NCI-H748 treated with DMSO at 0.1 percent for 48 hours (cell line): ENCODE data around the gene TBPL2.
"Not testable (repeated sequence)": the region's sequence is repeated elsewhere in the genome, so short reads cannot be mapped to it uniquely, and the experiment has no call there.

Experiments used
- DNase-seq: peaks from one replicate; lab custom pipeline; 2025; lab: John Stamatoyannopoulos, UW

Gene TBPL2

DNA sequence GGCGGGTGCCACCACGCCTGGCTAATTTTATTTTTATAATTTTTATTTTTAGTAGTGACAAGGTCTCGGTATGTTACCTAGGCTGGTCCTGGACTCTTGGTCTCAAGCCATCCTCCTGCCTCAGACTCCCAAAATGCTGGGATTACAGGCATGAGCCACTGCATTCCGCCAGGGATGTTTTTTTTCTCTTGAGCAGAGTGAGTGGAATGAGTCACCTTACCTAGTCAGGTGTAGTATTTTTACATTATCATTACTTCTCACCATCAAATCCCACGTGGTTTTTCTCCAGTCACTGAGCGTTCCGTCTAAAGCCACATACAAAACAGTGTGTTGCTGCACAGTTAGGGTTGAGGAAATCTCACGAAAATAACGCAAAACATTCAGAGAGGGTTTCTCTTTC, 870 bp upstream of the TBPL2 start:
- no peak for DNase-seq

DNA sequence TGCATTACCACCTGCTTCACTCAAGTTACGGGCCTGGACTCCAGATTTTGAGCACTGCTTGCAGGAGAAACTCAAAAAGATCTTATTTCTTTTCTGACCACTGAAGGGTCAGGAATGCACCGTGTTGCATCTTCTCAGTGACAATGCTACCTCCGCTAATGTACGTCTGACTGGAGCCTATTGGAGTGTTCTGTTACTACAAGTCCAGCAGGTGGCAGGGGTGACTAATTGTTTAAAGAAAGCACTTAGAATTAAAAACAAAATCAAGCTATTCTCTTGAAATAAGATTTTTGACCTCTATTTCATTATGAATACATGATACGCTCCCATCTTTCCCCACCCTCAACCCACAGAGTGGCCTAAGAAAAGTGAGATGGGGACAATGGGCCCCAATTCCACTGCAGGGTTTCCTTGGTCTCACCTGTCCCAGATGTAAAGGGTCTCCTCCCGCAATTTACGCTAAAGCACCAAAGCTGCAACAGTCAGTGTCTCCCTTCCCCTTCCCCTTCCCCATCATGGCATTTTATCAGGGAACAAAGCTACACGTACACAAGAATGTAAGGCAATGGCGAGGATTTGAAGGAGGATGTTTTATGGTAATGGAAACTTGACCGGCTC, 2.2 kb downstream of the TBPL2 start:
- DNase-seq = peak; percentile 52

DNA sequence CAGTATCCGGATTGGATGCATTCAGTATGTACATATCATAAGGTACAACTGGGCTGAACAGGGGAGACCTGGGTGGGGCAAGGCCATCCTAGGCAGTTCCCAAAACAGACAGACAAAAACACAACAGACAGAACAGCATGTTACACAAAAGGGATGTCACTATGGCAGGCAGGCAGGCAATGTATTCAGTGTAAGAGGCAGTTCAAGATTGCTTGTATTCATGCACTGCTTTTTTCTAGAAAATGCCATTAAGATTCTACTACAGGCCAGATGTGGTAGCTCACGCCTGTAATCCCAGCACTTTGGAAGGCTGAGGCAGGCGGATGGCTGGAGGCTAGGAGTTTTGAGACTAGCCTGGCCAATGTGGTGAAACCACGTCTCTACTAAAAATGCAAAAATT, 3.5 kb downstream of the TBPL2 start:
- DNase-seq = no peak

DNA sequence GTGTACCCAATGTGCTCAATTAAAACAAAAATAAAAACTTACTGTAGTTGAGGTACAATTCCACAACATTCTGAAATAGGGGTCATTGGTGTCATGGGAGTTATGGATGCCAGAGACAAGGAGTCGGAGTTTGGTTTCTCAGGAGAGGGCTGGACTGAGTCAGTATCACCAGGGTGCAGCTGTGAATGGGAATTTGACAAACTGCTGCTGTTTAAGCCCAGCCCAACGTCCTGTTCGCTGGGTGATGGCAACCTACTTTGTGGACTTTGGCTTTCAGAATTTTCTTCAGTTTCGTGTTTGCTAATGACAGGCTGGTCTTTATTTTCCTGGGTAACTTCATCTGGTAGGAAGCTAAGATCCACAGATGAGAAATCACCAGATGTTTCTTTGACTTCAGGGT, 3.9 kb downstream of the TBPL2 start:
- no peak for DNase-seq

DNA sequence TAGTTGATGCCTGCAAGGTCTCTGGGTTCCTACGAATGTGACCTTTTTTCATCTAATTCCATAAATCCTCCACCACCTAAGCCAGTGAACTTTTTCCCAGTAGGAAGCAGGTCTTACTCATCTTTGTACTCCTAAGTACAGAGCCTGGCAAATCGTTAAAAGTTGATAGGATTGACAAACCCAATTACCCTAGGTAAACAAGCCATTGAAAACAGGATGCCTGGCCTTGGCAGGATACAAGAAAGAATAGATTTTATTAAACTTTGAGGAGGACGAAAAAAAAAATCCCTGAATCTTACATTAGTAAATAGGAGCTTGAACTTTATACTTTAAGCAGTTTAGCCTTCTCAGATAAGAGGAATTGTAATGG, 5.6 kb downstream of the TBPL2 start:
- no peak for DNase-seq

DNA sequence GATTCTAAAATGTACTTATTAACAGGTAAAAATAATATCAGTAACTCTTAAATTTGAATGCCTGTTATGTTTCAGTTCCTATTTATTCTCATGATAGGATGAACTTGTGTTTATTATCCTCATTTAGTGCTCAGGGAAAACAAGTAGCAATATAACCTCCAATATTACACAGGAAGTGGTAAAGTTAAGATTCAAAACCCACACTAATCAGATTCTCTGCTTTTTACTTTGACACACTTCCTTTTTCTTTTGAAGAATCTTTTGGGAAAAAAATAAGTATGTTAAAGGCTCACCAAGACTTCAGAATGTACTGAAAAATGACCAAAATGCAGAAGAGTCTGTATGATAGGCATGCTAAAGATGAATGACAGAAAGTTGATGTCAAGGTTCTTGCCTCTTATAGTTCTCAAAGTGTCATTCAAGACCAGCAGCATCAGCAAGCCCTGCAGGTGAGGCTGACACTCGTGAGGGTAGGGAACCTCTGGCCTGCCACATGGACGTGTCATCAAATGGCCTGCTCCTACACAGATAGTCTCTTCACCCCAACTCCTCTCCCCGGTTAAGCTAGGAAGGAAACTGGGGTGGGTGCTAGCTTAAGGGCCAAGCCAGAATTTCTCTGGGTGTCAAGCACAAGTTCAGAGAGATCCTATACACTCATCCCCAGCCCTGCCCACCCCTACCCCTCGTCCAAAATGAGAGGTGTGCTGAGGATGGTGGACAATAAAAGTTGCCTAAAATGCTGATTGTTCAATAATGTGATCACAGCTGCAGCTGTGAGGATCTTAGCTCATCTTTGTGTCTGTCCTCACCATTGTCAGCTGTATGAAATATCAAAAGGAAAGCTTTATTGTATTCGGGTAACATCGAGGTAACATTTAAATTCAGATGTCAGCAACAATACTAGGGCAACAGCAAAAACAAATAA, 6.3 kb downstream of the TBPL2 start:
- DNase-seq = no peak

DNA sequence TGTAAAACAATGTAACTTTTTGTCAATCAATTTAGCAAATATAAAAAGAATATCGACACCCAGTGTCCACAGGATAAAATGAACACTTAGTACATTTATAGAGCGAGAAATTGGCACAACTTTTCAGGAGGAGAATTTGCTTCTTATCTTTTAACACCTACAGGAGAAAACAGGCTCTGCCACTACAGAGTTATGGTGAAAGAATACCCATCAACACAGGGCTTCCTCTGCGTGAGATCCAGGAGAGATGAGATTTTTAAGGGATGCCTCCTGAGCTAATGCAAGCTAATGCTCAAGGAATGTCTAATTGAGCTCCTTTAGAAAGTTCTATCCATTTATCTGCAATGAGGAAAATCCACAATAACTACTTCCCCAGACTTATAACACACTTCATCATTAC, 7.8 kb downstream of the TBPL2 start:
- no peak for DNase-seq

DNA sequence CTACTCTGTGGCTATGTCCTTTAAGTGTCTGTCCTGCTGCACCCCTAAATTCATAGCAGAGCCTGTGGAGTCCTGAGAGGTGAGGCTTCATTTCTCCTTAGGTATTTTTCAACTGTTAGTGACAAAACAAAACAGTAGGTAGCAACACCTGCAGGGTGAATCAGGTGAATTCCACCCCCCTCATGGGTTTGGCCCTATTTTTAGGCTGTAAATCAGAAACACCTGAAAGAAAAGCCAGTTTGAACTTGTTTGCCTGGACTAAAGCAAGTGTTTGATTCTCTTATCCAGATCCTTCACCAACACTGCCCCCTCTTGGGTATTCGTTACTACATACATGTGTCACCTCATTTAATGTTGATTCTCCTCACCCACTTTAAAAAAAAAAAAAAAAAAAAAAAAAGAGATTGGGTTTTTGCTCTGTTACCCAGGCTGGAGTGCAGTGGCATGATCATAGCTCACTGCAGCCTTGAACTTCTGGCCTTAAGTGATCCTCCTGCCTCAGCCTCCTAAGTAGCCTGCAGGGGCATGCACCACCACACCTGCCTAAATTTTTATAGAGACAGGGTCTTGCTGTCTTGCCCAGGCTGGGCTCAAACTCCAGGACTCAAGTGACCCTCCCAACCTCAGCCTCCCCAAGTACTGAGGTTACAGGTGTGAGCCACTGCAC, 10.3 kb downstream of the TBPL2 start:
- DNase-seq = peak; percentile 51

DNA sequence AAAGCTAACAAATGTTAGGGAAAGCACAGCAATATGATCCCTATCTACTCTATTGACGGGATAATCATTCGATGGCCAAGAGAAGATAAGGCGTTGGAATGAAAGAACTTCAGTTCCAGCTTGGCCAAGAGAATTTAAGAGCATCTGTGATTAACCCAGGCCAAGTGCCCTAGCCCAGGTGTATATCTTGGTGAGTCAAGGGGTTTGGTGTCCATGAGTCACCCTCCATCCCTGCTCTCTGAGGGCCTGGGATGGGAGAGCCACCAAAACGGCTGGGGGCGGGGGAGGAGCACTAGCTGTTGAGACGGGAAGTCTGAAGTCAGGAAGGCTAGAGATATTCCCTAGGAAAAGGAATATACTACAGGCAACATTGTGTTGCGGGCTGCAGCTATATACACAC, 13.0 kb downstream of the TBPL2 start:
- DNase-seq = no peak

DNA sequence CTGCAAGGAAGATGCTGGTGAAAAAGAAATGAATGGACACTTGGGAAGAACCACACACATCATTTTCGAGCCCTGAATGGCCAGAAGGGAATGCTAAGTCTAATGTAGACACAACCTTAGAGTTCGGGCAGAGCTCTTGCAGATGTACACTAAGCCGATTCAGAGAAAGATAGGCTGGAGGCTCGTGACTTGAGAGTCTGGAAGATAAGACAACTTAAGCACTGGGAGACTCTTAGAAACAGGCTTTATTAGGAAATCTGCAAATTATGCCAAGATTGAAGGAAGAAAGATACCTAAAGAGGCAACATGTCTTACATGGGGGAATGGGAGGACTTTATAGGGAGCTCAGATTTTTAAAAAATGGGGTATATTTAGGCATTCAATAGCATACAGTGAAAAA, 13.5 kb downstream of the TBPL2 start:
- DNase-seq = no peak

DNA sequence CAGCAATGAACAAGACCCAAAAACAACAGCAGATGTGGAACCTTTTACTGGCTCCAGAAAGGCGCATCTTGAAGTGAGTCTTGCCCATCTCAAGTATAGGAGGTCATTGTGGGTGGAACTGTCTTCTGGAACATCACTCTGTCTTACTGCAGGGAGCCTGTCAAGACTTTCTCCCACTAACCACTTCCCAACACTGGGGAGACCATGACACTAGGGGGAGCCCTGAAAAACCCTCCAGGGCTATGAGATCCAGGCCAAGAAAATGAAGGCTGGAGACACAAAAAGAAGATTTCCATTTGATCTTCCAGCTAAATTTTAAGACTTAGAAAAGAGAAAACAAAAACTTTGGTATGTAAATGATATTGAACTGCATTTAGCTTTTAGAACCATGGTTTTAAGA, 15.3 kb downstream of the TBPL2 start:
- no peak for DNase-seq

DNA sequence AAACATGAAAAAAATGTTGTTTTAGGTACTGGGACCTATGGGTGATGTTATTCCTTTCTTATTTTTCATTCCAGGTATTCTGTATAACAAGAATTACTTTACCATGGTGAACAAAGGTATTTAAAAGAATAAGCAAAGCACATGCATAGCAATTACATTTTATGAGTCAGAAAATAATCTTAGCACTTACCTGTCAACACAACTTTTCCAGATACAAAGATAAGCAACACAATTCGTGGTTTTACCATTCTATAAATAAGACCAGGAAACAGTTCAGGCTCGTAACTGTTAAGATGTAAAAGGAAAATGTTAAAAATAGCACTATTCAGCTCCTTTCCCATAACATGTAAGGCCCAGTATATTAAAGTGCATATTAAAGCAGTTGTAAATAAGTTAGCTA, 16.4 kb downstream of the TBPL2 start:
- no peak for DNase-seq

DNA sequence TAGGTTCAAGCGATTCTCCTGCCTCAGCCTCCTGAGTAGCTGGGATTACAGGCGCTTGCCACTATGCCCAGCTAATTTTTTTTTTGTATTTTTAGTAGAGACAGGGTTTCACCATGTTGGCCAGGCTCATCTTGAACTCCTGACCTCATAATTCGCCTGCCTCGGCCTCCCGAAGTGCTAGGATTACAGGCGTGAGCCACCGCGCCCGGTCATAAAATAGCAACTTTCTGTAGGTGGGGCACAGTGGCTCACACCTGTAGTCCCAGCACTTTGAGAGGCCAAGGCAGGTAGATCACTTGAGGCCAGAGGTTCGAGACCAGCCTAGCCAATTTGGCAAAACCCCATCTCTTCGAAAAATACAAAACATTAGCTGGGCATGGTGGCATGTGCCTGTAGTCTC, 18.1 kb downstream of the TBPL2 start:
- DNase-seq = not testable (repeated sequence)

DNA sequence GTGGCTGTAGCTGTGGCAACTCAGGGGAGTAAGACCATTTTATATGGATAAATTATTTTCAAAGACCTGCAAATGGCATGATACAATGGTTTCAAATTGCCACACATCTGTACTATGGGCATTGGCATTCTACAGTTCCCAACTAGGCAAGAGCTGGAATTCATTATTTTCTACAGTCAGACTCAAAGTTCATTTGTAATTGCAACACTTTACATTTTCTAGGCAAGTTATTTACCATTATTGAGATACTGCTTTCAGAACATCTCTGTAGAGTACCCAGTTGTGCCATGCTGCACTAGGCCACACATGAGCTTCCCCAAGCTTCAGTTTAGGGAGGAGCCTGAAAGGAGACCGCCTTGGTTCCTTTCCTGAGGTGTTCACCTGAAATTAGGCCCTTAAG, 20.8 kb downstream of the TBPL2 start:
- DNase-seq = no peak

DNA sequence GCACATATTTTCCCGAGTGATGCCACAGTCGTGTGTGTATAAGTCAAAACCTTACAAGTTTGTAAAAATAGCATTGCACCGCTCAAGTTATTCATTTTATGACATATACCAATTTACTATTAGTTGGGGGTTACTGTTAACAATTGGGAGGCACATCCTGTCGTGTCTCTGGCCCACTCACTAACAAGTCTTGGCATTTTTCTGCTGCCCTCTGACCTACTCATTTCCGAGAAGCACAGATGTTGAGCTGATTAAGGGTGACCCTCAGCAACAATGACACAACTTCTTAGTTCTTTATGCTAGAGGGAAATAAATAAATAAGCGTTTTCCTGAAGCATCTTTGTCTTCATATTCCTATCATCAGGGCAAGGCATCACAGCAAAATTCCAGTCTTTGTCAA, 22.0 kb downstream of the TBPL2 start:
- no peak for DNase-seq

DNA sequence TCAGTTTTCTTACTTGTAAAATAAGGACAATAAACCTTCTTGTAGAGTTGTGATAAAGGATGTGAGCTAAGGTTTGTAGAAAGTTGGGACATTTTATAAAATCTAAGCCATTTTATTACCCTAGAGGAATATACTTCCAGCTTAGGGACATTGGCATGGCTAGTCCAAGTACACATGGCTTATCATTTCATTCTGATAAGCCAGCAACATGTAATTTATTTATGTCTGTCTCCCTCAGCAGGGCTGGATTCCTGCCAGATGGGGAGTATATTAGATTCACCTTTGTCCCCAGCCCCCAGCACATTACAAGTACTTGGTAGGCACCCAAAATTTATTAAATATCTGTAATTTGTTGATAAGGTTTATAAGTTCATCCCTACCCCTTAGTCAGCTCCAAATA, 22.5 kb downstream of the TBPL2 start:
- no peak for DNase-seq

DNA sequence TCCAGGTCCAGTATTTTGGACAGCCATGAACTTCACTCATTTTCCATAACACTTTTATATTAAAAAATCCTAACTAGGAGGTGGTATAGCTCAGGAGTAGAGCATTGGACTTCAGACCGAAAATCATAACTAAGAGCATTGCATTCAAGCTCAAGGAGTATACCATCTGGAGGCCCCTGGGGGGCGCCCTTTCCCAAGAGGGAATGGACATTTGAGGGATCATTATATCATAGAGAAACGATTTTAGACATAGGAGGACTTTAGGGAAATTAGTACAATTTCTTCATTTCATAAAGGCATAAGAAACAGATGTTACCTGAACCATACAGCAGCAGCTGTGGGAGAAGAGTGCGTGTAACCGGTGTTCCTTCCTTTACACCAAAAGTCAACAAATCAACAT, 23.6 kb downstream of the TBPL2 start:
- DNase-seq = no peak

DNA sequence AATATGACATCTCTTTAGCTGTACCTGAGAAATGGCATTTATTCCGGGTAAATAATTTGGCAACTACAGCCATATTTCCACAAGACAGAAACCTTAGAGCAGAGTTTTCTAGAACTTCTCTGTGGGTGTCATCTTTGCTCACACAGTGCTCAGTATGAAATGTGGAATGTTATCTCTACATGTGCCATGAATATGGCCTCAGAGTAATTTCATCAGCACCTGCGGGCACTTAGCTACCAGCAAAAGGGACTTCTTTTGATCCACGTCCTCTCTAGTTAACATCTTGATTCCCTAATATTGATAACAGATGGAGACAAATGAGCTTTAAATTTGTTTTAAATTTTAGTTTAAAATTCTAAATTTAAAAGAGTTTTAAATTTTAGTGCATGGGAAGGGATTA, 25.9 kb downstream of the TBPL2 start:
- DNase-seq = no peak

DNA sequence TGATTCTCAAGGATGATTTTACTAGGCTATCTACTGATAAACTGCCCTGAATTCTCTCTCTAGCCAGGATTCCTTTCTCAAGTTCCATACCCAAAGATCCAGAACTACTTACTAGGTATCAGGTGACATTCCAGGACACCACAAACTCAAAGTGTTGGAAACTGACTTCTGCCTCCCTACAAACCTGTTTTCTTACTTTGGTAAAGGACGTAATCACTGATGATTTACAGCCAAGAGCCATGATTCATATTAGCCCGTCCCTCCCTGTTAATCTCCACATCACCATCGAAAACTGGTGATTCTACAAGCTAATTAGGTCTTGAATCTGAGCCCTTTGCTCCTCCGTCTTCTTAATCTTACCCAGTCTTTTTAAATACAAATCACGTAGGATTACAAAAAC, 27.7 kb downstream of the TBPL2 start:
- DNase-seq = no peak

DNA sequence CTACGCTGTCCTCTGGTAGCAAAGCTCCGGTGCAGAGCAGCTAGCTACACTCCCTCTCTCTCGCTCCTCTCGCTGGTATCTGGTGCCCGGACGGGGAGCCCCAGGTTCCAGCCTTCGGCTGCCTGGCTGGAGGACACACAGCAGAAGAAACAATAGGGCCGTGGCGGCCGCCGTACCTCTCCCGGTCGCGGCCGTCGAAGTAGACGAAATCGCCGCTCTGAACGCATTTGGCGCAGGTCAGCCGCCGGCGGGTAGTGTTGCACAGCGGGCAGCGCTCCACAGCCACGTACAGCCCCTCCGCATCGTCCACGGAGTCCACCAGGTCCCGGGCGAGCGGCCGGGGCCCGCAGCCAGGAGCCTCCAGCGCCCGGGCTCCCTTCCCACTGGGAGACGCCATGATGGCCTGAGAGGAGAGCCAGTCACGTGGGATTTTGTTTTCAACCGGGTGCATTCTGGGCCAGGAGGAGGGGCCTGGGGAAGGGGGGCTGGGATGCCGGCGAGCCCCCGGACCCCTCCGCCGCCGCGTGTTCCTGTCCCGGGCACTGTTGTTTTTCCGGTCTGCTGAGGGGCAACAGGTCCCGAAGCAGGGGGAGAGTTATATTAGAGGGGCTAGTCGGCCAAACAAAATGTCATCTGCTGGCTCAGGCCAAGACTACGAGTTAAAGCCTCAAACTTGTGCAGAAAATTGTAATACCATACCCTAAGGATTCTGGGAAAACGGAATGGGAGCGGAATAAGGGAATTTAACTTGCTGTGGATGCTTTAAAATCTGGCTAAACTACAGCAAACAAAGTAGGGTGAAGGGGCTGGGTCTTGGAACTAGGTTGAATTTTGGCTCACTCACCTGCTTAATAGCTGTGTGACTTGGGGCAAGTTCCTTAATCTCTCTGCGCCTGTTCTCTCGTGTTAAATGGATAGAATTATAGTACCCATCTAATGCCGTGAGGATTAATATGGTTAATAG, 28.7 kb downstream of the TBPL2 start, which contains the start of gene ATG14:
TSS of gene ATG14 (minus strand) at position 405 of the 964 bp plus-strand sequence. CDS start at position 397, 8 bp downstream.
- DNase-seq = peak; percentile 63

DNA sequence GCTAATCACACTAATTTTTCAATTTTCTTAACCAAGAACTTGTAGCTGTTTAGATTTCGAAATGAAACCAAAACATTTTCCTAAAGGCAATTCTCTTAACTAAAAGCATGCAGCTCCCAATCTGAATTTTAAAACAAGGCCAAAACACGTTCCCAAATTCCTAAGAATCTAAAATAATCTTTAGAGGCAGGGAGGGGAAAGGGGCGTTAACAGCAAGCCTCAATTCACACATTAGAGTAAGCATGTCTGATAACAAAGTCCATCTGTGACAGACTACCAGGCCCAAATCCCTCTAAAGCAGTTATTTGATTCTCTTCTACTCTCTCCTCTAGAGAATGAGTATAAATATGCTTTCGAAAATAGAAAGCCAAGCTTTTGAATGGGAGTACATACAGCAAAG, 29.5 kb downstream of the TBPL2 start:
- no peak for DNase-seq
